Stimulated activated CD4-positive, alpha-beta T cell treated with anti-CD3 and anti-CD28 coated beads, Interleukin-15, amount 100 ng/mL, for 1 hour (primary cell): ENCODE data around the gene TRAPPC3L.
"Not testable (repeated sequence)": the region's sequence is repeated elsewhere in the genome, so short reads cannot be mapped to it uniquely, and the experiment has no call there.

Experiments
- DNase-seq, 2 donors: peaks; one replicate each; pipeline ENCODE4 v3.0.0-alpha.2; 2020; ENCODE audit warnings: low read depth in 1 of 2, low spot score in 1 of 2

Gene TRAPPC3L

DNA sequence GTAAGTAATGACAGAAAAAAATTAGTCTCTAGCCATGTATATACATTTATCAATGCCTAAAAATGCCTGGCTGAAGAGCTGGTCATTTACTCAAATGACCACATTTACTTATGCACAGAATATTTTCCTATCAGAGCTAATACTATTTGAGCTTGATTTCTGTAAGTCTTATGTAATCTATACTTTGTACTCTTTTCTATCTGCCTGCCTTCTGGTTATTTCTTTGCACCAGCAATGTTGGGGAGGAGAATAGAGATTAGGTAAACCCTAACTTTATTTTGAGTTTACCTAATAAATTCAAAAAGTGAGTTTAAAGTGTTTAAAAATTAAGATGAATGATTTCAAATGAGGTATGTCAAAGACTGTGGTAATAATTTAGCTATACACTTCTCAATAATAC, 30.3 kb downstream of the TRAPPC3L start:
- no peak for DNase-seq

DNA sequence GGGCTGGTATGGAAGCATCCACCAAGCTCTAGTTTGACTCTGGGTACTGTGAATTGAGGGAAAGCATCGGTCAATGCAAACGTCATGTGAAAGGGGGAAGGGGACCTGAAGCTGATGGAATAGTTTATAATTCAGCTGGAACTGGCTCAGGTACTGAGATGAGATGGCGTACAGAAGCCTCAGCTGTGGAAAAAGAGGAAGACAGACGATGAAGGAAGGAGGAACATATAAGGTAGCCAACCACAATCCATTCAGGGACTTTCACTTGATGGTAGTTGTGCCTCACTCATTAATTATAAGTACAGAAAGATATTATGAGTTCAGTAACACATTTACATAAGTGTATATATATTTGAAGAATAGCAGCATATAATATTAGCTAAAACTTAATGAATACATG, 31.4 kb downstream of the TRAPPC3L start:
- DNase-seq = no peak

- DNase-seq = no peak
Measured at GRCh38 chr6:116513224-116513875, 32.1 kb downstream of the TRAPPC3L start.

DNA sequence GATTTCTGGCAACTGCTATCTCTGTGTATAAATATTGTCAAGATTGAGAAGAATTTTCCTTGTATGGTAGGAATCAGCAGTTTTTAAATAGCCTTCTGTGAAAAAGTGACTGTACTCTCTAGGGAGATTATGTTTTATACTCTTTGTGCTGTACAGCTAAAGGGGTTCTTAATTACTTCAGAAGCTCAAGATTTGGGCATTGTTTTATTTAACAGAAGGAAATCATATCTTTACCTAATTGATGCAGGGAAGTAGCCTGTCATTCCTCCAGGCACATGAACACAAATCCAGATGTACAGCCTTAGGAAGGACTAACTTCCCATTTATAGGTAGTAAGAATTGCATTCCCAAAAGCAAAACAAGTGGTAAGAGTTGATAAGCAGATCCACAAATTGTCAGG, 32.8 kb downstream of the TRAPPC3L start:
- DNase-seq = no peak

DNA sequence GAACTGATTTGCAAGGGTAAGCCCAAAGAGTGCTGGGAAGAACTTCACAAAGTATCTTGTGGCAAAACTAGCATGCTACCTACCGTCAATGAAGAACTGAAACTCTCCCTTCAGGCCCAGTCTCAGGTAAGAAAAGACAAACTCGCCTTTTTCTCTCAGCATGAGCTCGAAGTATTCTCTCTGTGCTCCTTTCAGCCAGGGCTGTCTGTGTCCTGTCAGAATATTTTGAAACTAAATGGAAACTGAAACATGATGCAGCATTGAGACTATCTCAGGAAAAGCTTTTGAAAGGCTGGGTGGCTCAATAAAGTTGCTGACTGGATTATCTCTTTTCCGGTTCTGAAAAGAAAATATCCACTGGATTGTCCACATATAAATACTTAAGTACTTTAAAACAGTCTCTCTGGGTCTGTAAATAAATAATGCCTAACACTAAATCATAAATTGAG, 33.3 kb downstream of the TRAPPC3L start:
- no peak for DNase-seq

DNA sequence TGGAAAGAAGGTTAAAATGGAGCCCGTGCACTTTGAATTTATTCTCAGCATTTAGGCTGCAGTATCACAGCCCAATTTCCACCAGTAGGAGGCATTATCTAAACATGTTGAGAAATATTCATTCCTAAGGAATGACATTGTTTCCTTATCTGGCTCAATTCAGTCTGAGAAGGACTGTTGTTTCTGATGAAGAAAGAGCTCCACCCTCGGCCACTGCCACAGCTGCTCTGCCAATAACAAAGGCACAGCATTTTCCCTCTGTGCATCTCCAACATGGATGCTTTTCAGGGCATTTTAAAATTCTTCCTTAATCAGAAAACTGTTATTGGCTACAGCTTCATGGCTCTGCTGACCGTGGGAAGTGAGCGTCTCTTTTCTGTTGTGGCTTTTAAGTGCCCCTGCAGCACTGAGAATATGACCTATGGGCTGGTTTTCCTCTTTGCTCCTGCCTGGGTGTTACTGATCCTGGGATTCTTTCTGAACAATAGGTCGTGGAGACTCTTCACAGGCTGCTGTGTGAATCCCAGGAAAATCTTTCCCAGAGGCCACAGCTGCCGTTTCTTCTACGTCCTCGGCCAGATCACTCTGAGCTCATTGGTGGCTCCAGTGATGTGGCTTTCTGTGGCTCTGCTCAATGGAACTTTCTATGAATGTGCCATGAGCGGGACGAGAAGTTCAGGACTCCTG, 33.9 kb downstream of the TRAPPC3L start, which contains the start of gene CALHM5:
Gene CALHM5, plus strand, starts transcription at position 216 of the 687 bp plus-strand sequence. Its CDS starts 58 bp downstream, at position 274.
- no peak for DNase-seq

GRCh38 chr6:116508527-116508926, 37.0 kb downstream of the TRAPPC3L start:
- DNase-seq = no peak

GRCh38 chr6:116507324-116507723, 38.2 kb downstream of the TRAPPC3L start:
- no peak for DNase-seq

DNA sequence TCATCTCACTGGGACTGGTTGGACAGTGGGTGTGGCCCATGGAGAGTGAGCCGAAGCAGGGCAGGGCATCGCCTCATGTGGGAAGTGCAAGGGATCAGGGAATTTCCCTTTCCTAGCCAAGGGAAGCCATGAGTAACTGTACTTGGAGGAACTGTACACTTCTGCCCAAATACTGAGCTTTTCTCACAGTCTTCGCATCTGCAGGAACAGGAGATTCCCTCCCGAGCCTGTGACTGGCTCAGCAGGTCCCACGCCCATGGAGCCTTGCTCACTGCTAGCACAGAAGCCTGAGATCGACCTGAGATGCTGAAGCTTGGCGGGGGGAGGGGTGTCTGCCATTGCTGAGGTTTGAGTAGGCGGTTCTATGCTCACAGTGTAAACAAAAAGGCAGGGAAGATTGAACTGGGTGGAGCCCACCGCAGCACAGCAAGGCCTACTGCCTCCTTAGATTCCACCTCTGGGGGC, 44.5 kb downstream of the TRAPPC3L start:
- no peak for DNase-seq

- no peak for DNase-seq
Measured at GRCh38 chr6:116497113-116497676, 48.3 kb downstream of the TRAPPC3L start.

DNA sequence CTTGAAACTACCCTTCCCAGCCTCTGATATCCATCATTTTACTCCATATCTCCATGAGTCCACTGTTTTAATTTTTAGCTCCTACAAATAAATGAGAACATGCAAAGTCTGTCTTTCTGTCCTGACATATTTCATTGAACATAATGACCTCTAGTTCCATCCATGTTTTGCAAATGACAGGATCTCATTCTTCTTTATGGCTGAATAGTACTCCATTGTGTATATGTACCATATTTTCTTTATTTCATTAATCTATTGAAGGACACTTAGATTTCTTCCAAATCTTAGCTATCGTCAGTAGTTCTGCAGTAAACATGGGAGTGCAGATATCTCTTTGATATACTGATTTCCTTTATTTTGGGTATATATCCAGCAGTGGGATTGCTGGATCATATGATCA, 50.3 kb downstream of the TRAPPC3L start:
- DNase-seq = not testable (repeated sequence)

DNA sequence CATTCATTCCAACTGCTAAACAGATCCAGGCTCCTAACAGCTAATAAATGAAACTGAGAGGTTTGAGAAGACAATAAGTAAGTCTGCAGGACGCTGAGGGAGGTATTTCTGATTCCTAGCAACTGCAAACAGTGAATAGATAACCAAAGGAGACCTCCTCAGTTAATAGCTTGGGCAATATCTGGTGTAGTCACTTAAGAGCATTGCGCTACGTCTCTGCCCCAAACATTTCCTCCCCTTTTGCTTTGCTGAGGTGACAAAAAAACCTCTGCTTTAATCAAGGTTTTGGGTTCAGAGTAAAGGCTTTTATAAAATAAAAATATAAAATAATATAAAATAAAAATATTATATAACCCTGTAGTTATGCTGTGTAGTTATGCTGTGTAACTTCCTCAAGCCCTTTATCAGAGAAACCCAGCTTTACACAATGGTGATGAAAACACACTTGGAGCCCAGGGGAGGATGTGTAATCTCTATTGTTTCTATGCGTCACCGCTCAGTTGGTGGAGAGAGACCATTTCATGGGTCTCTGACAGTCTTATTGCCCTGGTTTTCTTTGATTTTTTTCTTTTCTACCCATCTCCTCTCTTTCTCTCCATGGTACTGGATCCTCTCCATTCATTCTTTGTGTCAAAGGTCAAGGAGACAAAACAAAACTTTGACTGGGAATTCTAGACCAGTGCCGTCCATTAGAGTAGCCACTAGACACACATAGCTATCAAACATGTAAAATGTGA, 53.0 kb downstream of the TRAPPC3L start:
- no peak for DNase-seq

GRCh38 chr6:116491610-116492330, 53.7 kb downstream of the TRAPPC3L start:
- DNase-seq = no peak

DNA sequence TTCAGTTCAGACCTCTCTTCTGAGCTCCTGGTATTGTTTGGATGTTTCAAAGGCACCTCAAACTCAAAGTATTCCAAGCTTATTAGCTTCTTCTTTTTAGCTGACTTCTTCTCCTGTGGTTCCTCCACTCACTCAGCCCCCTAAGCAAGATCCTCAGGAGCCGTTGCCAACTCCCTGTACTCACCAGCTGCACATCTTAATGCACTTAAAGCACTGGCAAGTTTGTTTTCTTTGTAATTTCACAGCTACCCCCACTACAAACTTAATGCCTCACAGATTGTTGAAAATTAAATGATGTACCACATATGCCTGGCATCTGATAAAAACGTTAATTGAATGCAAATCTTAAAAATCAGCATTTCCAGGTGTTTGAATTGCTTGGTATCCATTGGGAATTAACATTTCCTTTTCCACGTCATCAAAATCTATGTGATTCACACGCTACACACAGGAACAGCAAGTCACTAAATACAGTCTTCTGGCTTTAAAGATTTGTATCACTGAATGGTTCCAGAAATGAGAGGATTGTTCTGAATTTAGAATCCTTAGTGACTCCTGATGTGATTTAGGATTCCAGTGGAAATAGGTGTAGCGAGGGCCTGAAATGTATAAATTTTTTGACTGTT, 59.8 kb downstream of the TRAPPC3L start:
- DNase-seq = no peak

DNA sequence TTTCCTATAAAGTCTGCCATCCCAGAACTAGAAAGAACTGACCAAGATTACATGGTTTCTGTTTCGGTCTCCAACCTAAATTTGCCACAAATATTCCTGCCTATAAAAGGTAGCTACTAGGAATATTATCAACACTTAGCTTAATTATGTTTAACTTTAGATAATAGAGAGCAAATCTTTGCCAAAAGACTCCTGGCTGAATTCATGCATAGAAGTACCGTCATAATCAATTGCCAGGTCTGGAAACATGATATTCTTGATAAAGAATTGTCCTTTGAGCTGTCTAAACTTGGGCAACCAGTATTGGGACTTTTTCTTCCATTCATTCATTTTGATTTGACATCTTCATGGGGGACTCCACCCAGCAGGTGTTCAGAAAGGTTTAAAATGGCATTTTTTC, 61.9 kb downstream of the TRAPPC3L start:
- no peak for DNase-seq

GRCh38 chr6:116482780-116483179, 62.7 kb downstream of the TRAPPC3L start:
- no peak for DNase-seq

- no peak for DNase-seq
Measured at GRCh38 chr6:116476002-116476678, 69.3 kb downstream of the TRAPPC3L start.

DNA sequence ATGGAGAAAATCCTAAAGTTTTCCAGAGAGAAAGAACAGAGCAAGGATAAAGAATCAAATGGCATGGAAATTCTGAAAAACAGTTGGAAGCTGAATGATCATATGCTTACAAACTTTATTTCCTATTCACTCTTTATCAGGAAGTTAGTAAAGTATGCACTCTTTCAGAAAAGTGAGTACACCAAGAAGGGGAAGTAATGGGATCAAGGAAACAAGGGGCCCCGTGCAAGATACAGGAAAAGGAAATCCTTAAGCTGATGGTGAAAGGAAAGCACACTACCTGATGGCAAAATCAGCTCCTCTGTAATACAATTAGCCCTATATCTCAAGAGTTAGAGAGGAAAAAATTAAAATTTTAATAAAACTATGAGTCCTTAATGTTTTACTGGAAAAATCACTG, 70.3 kb downstream of the TRAPPC3L start:
- no peak for DNase-seq

GRCh38 chr6:116472706-116473105, 72.8 kb downstream of the TRAPPC3L start:
- DNase-seq = no peak

DNA sequence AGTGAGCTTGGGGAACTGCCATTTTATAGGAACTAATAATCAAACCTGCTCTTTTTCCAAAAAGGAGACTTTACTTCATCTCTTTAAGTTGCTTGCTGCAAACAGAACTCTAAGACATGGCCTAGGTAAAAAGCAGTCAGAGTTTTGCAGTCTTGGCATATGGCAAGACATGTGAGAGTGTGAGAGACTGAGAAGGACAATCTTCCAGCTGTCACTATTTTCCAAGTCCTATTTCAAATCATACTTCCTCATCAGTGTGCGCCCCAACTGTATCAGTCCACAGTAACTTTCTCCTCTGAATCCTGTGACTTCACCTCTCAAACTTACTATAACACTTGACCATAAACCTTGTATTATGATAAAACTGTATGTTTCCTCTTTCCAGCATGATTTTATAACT, 74.0 kb downstream of the TRAPPC3L start:
- no peak for DNase-seq
